ENCODE measurements around the gene METTL4.
"Not testable (repeated sequence)": the region's sequence is repeated elsewhere in the genome, so short reads cannot be mapped to it uniquely, and the experiment has no call there.

The METTL4 gene

DNA sequence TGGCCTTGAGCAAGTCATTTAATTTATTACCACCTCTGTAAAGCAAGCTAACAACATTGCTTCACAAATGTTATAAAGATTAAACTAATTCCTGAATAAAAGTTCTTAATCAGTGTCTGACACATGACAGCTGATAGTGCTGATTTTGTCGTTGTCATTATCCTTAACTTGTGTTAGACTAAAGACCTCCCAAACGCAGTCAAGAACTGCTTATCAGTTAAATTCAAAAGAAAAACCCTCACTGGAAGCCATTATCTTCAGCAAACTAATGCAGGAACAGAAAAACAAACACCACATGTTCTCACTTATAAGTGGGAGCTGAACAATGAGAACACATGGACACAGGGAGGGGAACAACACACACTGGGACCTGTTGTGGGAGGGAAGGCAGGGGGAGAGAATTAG lies 46.5 kb downstream of the METTL4 start:
- in situ Hi-C loops (cut with MboI; ENCODE audit: low sequenced_read_pairs) = not testable (repeated sequence)

- in situ Hi-C loops (cut with MboI; ENCODE audit: low sequenced_read_pairs) = no loop called here
These were observed 49.2 kb downstream of the METTL4 start for GRCh38 chr18:2522112-2522511.

DNA sequence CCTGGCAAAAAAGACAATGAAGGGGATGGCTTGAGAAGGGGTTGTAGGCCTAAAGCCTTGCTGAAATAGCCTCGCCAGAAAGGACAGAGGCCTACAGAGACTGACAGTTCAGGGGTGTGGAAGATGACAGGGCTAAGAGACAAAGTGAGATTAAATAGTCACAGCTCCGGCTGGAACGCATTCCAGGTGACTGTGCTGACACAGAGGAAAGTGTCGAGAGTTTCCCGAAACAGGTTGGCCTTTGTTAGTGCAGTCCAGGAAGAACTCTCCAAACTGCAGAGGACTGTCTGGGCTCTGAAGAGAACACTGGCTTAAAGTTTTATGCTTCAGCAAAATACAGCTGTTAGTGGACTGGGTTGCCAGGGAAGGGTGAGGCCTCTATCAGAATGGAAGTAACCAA lies 52.8 kb downstream of the METTL4 start:
- in situ Hi-C loops (cut with MboI; ENCODE audit: low sequenced_read_pairs) = no loop called here

GRCh38 chr18:2515908-2516625 lies 55.2 kb downstream of the METTL4 start:
- in situ Hi-C loops (cut with MboI; ENCODE audit: low sequenced_read_pairs) = no loop called here

GRCh38 chr18:2515171-2515787 lies 56.0 kb downstream of the METTL4 start:
- in situ Hi-C loops (cut with MboI; ENCODE audit: low sequenced_read_pairs) = no loop called here

DNA sequence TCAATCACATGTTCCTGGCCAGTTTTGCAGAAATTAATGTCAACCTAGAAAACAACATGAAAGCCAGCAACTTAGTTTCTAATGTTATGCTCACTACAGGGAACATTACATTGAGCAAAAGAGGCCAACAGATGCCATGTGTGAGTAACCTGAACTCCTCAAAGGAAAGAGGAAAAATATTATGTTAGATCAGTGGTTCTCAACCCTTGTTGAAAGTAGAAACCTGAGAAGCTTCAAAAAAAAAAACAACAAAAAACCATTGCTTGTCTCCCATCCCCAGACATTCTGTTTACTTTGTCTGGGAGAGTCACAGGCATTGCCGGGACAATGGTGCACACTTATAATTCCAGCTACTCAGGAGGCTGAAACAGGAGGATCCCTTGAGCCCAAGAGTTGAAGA lies 57.7 kb downstream of the METTL4 start:
- in situ Hi-C loops (cut with MboI; ENCODE audit: low sequenced_read_pairs) = no loop called here

GRCh38 chr18:2512059-2512458 lies 59.2 kb downstream of the METTL4 start:
- in situ Hi-C loops (cut with MboI; ENCODE audit: low sequenced_read_pairs) = no loop called here

GRCh38 chr18:2511451-2511850 lies 59.9 kb downstream of the METTL4 start:
- in situ Hi-C loops (cut with MboI; ENCODE audit: low sequenced_read_pairs) = no loop called here

- in situ Hi-C loops (cut with MboI; ENCODE audit: low sequenced_read_pairs) = no loop called here
These were observed 60.9 kb downstream of the METTL4 start for GRCh38 chr18:2510416-2510815.

DNA sequence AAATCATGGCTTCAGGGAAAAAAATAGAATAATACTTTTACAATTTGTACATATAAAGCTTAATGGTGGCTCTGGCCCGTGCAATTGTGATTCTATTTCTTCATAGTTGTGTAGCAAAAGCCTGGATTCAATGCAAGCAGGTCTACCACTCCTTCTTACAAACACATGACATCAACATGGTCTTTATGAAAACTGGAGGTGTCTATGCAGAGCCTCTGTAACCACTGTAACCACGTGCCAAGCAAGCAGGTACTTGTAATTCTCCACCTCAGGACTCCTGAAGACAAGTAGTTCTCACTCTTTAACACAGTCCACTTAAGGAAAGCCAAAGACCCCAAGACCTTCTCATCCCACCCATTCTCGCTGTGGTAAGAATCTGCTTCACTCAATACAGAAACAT lies 62.6 kb downstream of the METTL4 start:
- in situ Hi-C loops (cut with MboI; ENCODE audit: low sequenced_read_pairs) = no loop called here

DNA sequence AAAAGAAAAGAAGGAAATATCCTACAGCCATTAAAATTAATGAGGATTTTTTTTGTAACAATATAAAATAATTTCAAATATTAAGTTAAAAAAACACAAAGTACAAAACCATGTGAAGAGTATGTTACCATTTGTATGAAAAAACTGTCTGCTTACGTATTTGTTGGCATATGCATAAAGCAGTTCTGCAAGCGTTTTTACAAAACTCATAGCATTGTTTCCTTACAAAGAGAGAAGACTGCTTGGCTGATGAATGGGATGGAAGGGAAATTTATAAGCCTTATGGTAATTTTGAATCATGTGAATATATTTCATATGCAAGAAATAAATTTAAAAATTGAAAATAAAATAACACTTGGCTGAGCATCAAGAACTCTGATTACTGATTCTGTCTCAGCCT lies 63.1 kb downstream of the METTL4 start:
- in situ Hi-C loops (cut with MboI; ENCODE audit: low sequenced_read_pairs) = no loop called here

DNA sequence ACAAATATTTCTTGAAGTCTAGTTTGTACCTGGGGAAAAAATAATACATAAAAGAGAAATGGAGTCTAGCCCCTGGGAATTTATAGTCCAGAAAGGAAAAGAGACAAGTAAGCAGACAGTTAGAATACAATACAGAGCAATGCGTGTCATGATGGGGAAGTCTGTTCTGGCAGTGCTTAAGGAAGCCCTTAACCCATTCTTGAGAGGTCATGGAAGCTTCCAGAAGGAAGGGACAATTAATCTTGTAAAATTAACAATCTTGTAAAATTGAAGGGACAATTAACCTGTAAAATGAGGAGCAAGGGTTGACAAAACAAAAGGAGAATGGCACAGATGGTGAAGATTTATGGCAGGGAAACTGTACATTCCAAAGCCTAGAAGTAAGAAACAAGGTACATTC lies 66.7 kb downstream of the METTL4 start:
- in situ Hi-C loops (cut with MboI; ENCODE audit: low sequenced_read_pairs) = no loop called here

DNA sequence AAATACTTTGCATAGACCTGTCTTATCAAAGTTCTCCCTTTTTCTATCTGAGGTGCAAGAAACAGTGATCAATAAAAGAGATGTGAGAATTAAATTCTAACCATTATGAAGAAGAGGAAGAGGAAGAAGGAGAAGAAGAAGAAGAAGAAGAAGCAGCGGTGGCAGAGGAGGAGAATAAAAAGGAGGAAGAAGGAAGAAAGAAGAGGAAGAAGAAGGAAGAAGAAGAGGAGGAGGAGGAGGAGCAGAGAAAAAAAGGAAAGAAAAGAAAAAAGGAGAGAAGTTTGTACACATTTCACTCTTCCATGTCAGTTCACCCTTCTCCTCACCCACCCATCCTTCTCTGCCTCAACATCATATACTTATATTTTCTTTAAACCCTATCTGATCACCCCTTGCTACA lies 68.4 kb downstream of the METTL4 start:
- in situ Hi-C loops (cut with MboI; ENCODE audit: low sequenced_read_pairs) = no loop called here

GRCh38 chr18:2502394-2502793 lies 68.9 kb downstream of the METTL4 start:
- in situ Hi-C loops (cut with MboI; ENCODE audit: low sequenced_read_pairs) = no loop called here

GRCh38 chr18:2497797-2498196 lies 73.5 kb downstream of the METTL4 start:
- in situ Hi-C loops (cut with MboI; ENCODE audit: low sequenced_read_pairs) = no loop called here

DNA sequence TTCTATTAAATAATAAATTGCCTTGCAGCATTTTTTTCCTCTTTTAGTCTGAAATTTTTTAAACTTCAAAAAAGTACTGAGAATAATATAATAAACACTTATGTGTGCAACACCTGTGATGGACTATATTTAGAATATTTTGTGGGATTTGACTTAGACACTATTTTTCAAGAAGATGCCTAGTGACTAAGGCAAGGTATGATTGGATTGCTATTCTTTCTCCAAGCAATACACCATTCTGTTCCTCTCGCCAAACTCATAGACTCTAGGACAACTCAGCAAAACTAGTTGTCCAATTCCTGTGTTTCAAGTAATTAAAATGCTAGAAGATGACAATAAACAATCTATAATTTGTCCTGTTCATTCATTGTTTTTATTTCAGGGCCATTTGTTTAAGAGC lies 75.9 kb downstream of the METTL4 start:
- in situ Hi-C loops (cut with MboI; ENCODE audit: low sequenced_read_pairs) = no loop called here

- in situ Hi-C loops (cut with MboI; ENCODE audit: low sequenced_read_pairs) = no loop called here
These were observed 76.4 kb downstream of the METTL4 start for GRCh38 chr18:2494921-2495320.
